K562 (cell line): ENCODE measurements around the gene SV2C. TPM values are rescaled to one million over a fixed set of nuclear protein-coding genes. Genes with fewer than 3 reads are reported as not detected.

Experiments used
- ATAC-seq: fragments of 200-7000 bp; cut with Tn5 transposase; 3 replicates; pipeline ENCODE4 v1.9.1; 2020; ENCODE audit warnings: moderate library complexity
- BruUV-seq: library from RNA; stranded (reverse); fragments of 400-500 nt; replicated peaks from 2 replicates; lab custom pipeline; 2021; lab: Mats Ljungman, UMichigan
- CTCF ChIA-PET: fragments of 300-600 bp; formaldehyde crosslinking; extraction: SDS; loops from one replicate; lab custom pipeline; 2021; ENCODE audit warnings: low intra/inter-chr PET ratio; lab: Yijun Ruan, JAX
- POLR2A ChIA-PET: fragments of 300-600, 350-650 bp; sonication (Branson Sonifier 250); formaldehyde crosslinking; extraction: SDS; loops from one replicate; lab custom pipeline; 2021; ENCODE audit warnings: antibody characterized with exemption, inconsistent platforms; lab: Yijun Ruan, JAX
- DNase-seq, 4 experiments: peaks; one replicate each; pipeline versions ENCODE4 v3.0.0 to v3.0.0-alpha.2; 2011 to 2018; ENCODE audit warnings: low spot score in 3 of 4, mixed read lengths in 3 of 4; ENCODE audit errors: extremely low read depth in 1 of 4
- FAIRE-seq: peaks from 2 replicates; lab custom pipeline; 2011; peaks lifted over from hg19 to GRCh38; lab: Jason Lieb, UNC
- H2AFZ ChIP-seq: 2 replicates; pipeline ENCODE4 v1.6.0; 2011; ENCODE audit warnings: low read depth, low read length, control low read depth, inconsistent platforms
- H3K27ac ChIP-seq: fragments of 200-600 bp; 3 replicates; pipeline ENCODE4 v1.8.0; 2011; ENCODE audit warnings: low read depth, mild to moderate bottlenecking, control low read depth, inconsistent platforms, low read length, moderate library complexity, mixed read lengths; ENCODE audit errors: extremely low read depth
- H3K27me3 ChIP-seq, 2 experiments: fragments of 300-600 bp in 1 of 2; 2 replicates in 1 of 2; 3 replicates in 1 of 2; pipeline versions ENCODE4 v1.6.0 to v1.8.0; 2011; ENCODE audit warnings: inconsistent platforms in 2 of 2, low read length in 2 of 2, mild to moderate bottlenecking in 1 of 2, mixed read lengths in 1 of 2, moderate library complexity in 1 of 2; ENCODE audit not compliant: control insufficient read depth in 2 of 2, insufficient read depth in 2 of 2
- H3K36me3 ChIP-seq: fragments of 300-600 bp; 3 replicates; pipeline ENCODE4 v1.8.0; 2011; ENCODE audit warnings: mild to moderate bottlenecking, low read length, inconsistent platforms; ENCODE audit not compliant: control insufficient read depth, insufficient read depth
- H3K4me1 ChIP-seq, 2 experiments: fragments of 200-600 bp in 1 of 2; replicated peaks in 1 of 2; 2 replicates in 1 of 2; 3 replicates in 1 of 2; pipeline versions ENCODE4 v1.5.1 to v1.8.0; 2011; ENCODE audit warnings: inconsistent platforms in 2 of 2, low read length in 2 of 2, mild to moderate bottlenecking in 1 of 2, mixed read lengths in 1 of 2, moderate library complexity in 1 of 2; ENCODE audit not compliant: control insufficient read depth in 2 of 2, insufficient read depth in 2 of 2
- H3K4me2 ChIP-seq: 2 replicates; pipeline ENCODE4 v1.6.1; 2011; ENCODE audit warnings: low read length, control low read depth, inconsistent platforms, mixed read lengths; ENCODE audit not compliant: insufficient read depth
- H3K4me3 ChIP-seq: fragments of 200-600 bp; sonication (generic), shearing (Covaris generic); 2 replicates; pipeline ENCODE4 v1.5.1; 2016; ENCODE audit warnings: control low read depth, inconsistent platforms
- H3K79me2 ChIP-seq: fragments of 200-600 bp; 3 replicates; pipeline ENCODE4 v1.8.0; 2011; ENCODE audit warnings: low read length, inconsistent platforms; ENCODE audit not compliant: control insufficient read depth, insufficient read depth
- H3K9ac ChIP-seq, 2 experiments: 2 replicates each; pipeline versions ENCODE4 v1.6.0 to v1.6.1; 2011; ENCODE audit warnings: low read depth in 2 of 2, low read length in 2 of 2, control low read depth in 1 of 2, inconsistent platforms in 1 of 2, mild to moderate bottlenecking in 1 of 2, mixed read lengths in 1 of 2; ENCODE audit not compliant: insufficient read depth in 1 of 2
- H3K9me1 ChIP-seq: one replicate; pipeline ENCODE4 v1.6.0; 2011; ENCODE audit warnings: inconsistent platforms, mild to moderate bottlenecking, low read length, moderate library complexity; ENCODE audit not compliant: control insufficient read depth, insufficient read depth
- H3K9me3 ChIP-seq: replicated peaks from 2 replicates; pipeline ENCODE4 v1.5.1; 2011; ENCODE audit warnings: low read depth, low read length, inconsistent platforms; ENCODE audit not compliant: control insufficient read depth, insufficient read depth
- H4K20me1 ChIP-seq: replicated peaks from 2 replicates; pipeline ENCODE4 v1.6.1; 2011; ENCODE audit warnings: low read length, inconsistent platforms, mixed read lengths; ENCODE audit not compliant: control insufficient read depth, insufficient read depth
- CBFA2T2 ChIP-seq: fragments of 450-650 bp; conservative IDR thresholded peaks from 2 replicates; pipeline ENCODE4 v1.6.1; 2017; ENCODE audit warnings: mild to moderate bottlenecking
- CREB3 ChIP-seq: fragments of 450-650 bp; conservative IDR thresholded peaks from 2 replicates; pipeline ENCODE4 v1.6.1; 2016; ENCODE audit warnings: missing genetic modification characterization, low read depth, mild to moderate bottlenecking, missing compliant biosample characterization, moderate library complexity
- EGR1 ChIP-seq: fragments of 450-650 bp; conservative IDR thresholded peaks from 2 replicates; pipeline ENCODE4 v1.6.1; 2017; ENCODE audit warnings: mild to moderate bottlenecking
- HINFP ChIP-seq: fragments of 450-650 bp; conservative IDR thresholded peaks from 2 replicates; pipeline ENCODE4 v1.6.1; 2016; ENCODE audit warnings: missing genetic modification characterization, low read depth, mild to moderate bottlenecking, control low read depth, missing compliant biosample characterization
- HLTF ChIP-seq: fragments of 450-650 bp; IDR thresholded peaks from 2 replicates; pipeline ENCODE4 v1.6.1; 2016
- MCM2 ChIP-seq: fragments of 450-650 bp; IDR thresholded peaks from 2 replicates; pipeline ENCODE4 v1.6.1; 2017; ENCODE audit warnings: low read depth, mild to moderate bottlenecking
- ZNF274 ChIP-seq: IDR thresholded peaks from 2 replicates; pipeline ENCODE4 v1.6.1; 2011; ENCODE audit warnings: low read depth, mild to moderate bottlenecking, low read length, moderate library complexity, borderline replicate concordance
- ZNF561 ChIP-seq: fragments of 450-650 bp; formaldehyde crosslinking; conservative IDR thresholded peaks from 2 replicates; pipeline ENCODE4 v1.4.0; 2020; ENCODE audit warnings: mild to moderate bottlenecking, moderate library complexity
- ZNF740 ChIP-seq, 3 experiments: fragments of 200-800 bp in 1 of 3; sonication (Bioruptor generic) in 1 of 3; sonication (generic) in 1 of 3; formaldehyde crosslinking in 1 of 3; IDR thresholded peaks; 2 replicates each; pipeline versions ENCODE4 v1.6.1 to v1.8.0; 2016 to 2022; ENCODE audit warnings: mild to moderate bottlenecking in 2 of 3, missing compliant biosample characterization in 2 of 3, missing genetic modification characterization in 2 of 3, missing genetic modification reagents in 1 of 3
- ZNF766 ChIP-seq: fragments of 200-800 bp; sonication (Bioruptor generic); conservative IDR thresholded peaks from 2 replicates; pipeline ENCODE4 v1.6.1; 2016; ENCODE audit warnings: missing genetic modification characterization, missing compliant biosample characterization
- WGBS: fragments of 100-300 bp; shearing (Covaris generic); methylation state at CpG from one replicate; pipeline ENCODE4 v1.1.6; 2016; ENCODE audit warnings: low coverage, mixed read lengths; ENCODE audit not compliant: insufficient coverage; ENCODE audit errors: missing lambda C conversion rate; 5-methylcytosine and 5-hydroxymethylcytosine counted together
- in situ Hi-C: fragments of 300-500 bp; cut with MboI; formaldehyde crosslinking; loops from 4 replicates; pipeline ENCODE4 v1.15.0; 2018; ENCODE audit warnings: inconsistent platforms, mixed read lengths
- intact Hi-C: fragments of 100-400 bp; cut with micrococcal nuclease; formaldehyde crosslinking; loops from 2 replicates; pipeline ENCODE4 v1.14.2; 2022
- polyA plus RNA-seq, 8 experiments: library from polyadenylated mRNA; depleted of rRNA in 4 of 8; stranded (reverse) in 5 of 8; unstranded in 3 of 8; fragments of >200 nt; fragmentation: Nextera tagmentation in 2 of 8; fragmentation: Illumina TruSeq in 1 of 8; extraction: Ambion mirVana in 2 of 8; extraction: Trizol in 1 of 8; gene quantifications; 2 replicates each; pipeline versions ENCODE4 v1.2.1 to v1.2.3, GENCODE V29; 2011 to 2014; ENCODE audit warnings: inconsistent platforms in 1 of 8, missing spikeins in 1 of 8
- total RNA-seq, 7 experiments: library from RNA; depleted of rRNA in 6 of 7; stranded (reverse); fragments of >200 nt in 6 of 7; fragmentation: Illumina TruSeq in 2 of 7; extraction: Trizol in 2 of 7; gene quantifications; 2 replicates each; pipeline versions ENCODE4 v1.2.1 to v1.2.3, GENCODE V29; 2011 to 2021; ENCODE audit warnings: low replicate concordance in 1 of 7

The SV2C gene
- total and polyA plus RNA-seq, 9 of the 15 experiments (the other 6 are each of a cell fraction or from before 2014, with no cell fraction given) = 0.05 TPM; not detected in 8

GRCh38 chr5:76204191-76204590 is 121.0 kb downstream of the SV2C start (continued):
- TF ChIP-seq ZNF766 (no peak), CBFA2T2 (no peak), ZNF274 (no peak), HLTF (no peak), CREB3 (tag) (no peak), ZNF740 (CRISPR knock-in tag; IDR thresholded peaks at IDR 0.05) (no peak), ZNF740 (tag; IDR thresholded peaks at IDR 0.05) (no peak), MCM2 (no peak)
- TF ChIP-seq, all 486 proteins: peak for 0

GRCh38 chr5:76204713-76205112 is 121.5 kb downstream of the SV2C start:
- no peaks in the 10 kb centered on the region for H3K79me2 ChIP-seq
- no peak overlapping the region for H3K27ac ChIP-seq
- intact Hi-C loops (no loop called here), in situ Hi-C loops (no loop called here)
- no TSS peak for BruUV-seq
- no peak overlapping the region for H2AFZ ChIP-seq
- ChIA-PET CTCF (no interaction called here), POLR2A (no interaction called here)
- no peak for TF ChIP-seq ZNF561 (CRISPR knock-in tag)
- TF ChIP-seq EGR1 = no peak
- no peak for TF ChIP-seq HINFP (tag)
- no peak overlapping the region for H3K9ac ChIP-seq
- no peaks in the 10 kb centered on the region for H3K9me1 ChIP-seq
- ATAC-seq (no peak), DNase-seq (no peak), FAIRE-seq (no peak)
- no peaks in the 10 kb centered on the region for H3K4me1 ChIP-seq
- H3K36me3 ChIP-seq = no peaks in the 10 kb centered on the region
- H3K9me3 ChIP-seq = 0 out of 2 replicates have a peak, but pooled peaks cover 3% of the 10 kb centered on the region
- WGBS = 3% methylated on average over 3 of the region's 3 CpGs
- no peak overlapping the region for H3K4me2 ChIP-seq
- no peaks in the 10 kb centered on the region for H3K27me3 ChIP-seq
- H4K20me1 ChIP-seq = no peaks in the 10 kb centered on the region
- H3K4me3 ChIP-seq = no peak overlapping the region
